GM21619 (cell line): ENCODE data around the gene RGS3.
A peak's percentile ranks its signal among the peaks of the same experiment; 100 is the strongest.

ENCODE experiments used
- ATAC-seq: cut with Tn5 transposase; IDR thresholded peaks from one replicate; pipeline ENCODE4 v1.9.1; 2021; ENCODE audit not compliant: unreplicated experiment

The RGS3 gene

GRCh38 chr9:113616116-113616515, 152.6 kb downstream of the RGS3 start:
- no peak for ATAC-seq

- no peak for ATAC-seq
These were observed 153.3 kb downstream of the RGS3 start for GRCh38 chr9:113616621-113617496.

GRCh38 chr9:113617550-113617949, 154.0 kb downstream of the RGS3 start:
- no peak for ATAC-seq

- ATAC-seq = no peak
These were observed 155.4 kb downstream of the RGS3 start for GRCh38 chr9:113618836-113619490.

- ATAC-seq = no peak
These were observed 156.2 kb downstream of the RGS3 start for GRCh38 chr9:113619491-113620376.

- ATAC-seq = no peak
These were observed 157.0 kb downstream of the RGS3 start for GRCh38 chr9:113620377-113621161.

GRCh38 chr9:113621309-113621791, 157.8 kb downstream of the RGS3 start:
- ATAC-seq = no peak

- no peak for ATAC-seq
These were observed 158.5 kb downstream of the RGS3 start for GRCh38 chr9:113621980-113622379.

- peak; percentile 88 for ATAC-seq
These were observed 159.3 kb downstream of the RGS3 start for GRCh38 chr9:113622600-113623400.

GRCh38 chr9:113623851-113624485, 160.4 kb downstream of the RGS3 start:
- no peak for ATAC-seq

GRCh38 chr9:113624721-113625120, 161.2 kb downstream of the RGS3 start:
- ATAC-seq = no peak

GRCh38 chr9:113625486-113625885, 162.0 kb downstream of the RGS3 start:
- no peak for ATAC-seq

- no peak for ATAC-seq
These were observed 163.4 kb downstream of the RGS3 start for GRCh38 chr9:113626735-113627495.

GRCh38 chr9:113628621-113629020, 165.1 kb downstream of the RGS3 start:
- no peak for ATAC-seq

GRCh38 chr9:113630386-113631136, 167.0 kb downstream of the RGS3 start:
- ATAC-seq = no peak

GRCh38 chr9:113631137-113631765, 167.7 kb downstream of the RGS3 start:
- ATAC-seq = no peak
